Sigmoid colon (tissue), 3 donors: ENCODE data around the gene SLC39A11.

Experiments
- CTCF ChIP-seq, 4 experiments: fragments of 450-650 bp in 3 of 4; fragments of 200-600 bp in 1 of 4; IDR thresholded peaks; one replicate each; pipeline ENCODE4 v1.5.1; 2016 to 2019; ENCODE audit warnings: antibody characterized with exemption in 4 of 4, mild to moderate bottlenecking in 3 of 4, moderate library complexity in 2 of 4
- POLR2A ChIP-seq, 2 donors: fragments of 450-650 bp; IDR thresholded peaks; one replicate each; pipeline ENCODE4 v1.6.1; 2016; ENCODE audit warnings: antibody characterized with exemption in 2 of 2, mild to moderate bottlenecking in 2 of 2, moderate library complexity in 2 of 2

DNA sequence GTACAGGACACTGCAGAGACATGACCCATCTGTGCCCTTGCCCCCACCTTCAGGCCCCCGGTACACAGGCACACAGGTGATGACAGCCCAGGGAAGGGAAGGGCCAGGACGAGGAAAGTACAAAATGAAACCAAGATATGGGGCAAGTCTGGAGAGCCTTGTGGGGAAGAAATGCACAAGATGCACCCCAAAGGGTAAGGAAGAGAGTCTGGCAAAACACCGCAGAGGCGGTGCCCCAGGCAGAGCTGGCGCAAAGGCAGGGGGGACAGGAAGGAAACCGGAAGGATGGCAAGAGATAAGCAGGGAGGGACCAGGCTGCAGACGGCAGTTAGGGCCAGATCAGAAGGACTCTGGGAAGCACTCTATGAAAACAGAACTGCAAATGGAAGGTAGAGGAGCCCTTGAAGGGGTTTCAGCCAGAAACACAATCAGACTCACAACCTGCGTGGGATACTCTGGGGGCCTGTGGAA is 81.4 kb downstream of the SLC39A11 start:
- TF ChIP-seq POLR2A (IDR thresholded peaks at IDR 0.05) = no peak
- no peak for TF ChIP-seq CTCF (IDR thresholded peaks at IDR 0.05)
